Stimulated activated CD8-positive, alpha-beta memory T cell treated with anti-CD3 and anti-CD28 coated beads, Interleukin-7, amount 100 ng/mL, for 24 hours (primary cell): ENCODE measurements around the gene MINDY3.
"Not testable (repeated sequence)": the region's sequence is repeated elsewhere in the genome, so short reads cannot be mapped to it uniquely, and the experiment has no call there.

Experiments
- DNase-seq: peaks from one replicate; pipeline ENCODE4 v3.0.0-alpha.2; 2020; ENCODE audit warnings: low read depth

MINDY3 gene

GRCh38 chr10:15856328-15857015 is 3.8 kb downstream of the MINDY3 start:
- no peak for DNase-seq

GRCh38 chr10:15853800-15854199 is 6.5 kb downstream of the MINDY3 start:
- no peak for DNase-seq

GRCh38 chr10:15852111-15852557 is 8.2 kb downstream of the MINDY3 start:
- no peak for DNase-seq

- DNase-seq, result not testable (repeated sequence)
Observed at GRCh38 chr10:15850337-15850978, 9.8 kb downstream of the MINDY3 start.

- no peak for DNase-seq
Observed at GRCh38 chr10:15849316-15849715, 11.0 kb downstream of the MINDY3 start.

- no peak for DNase-seq
Observed at GRCh38 chr10:15847481-15847880, 12.8 kb downstream of the MINDY3 start.

GRCh38 chr10:15844517-15844916 is 15.8 kb downstream of the MINDY3 start:
- no peak for DNase-seq

- DNase-seq, result no peak
Observed at GRCh38 chr10:15843695-15844094, 16.6 kb downstream of the MINDY3 start.

GRCh38 chr10:15842556-15843169 is 17.6 kb downstream of the MINDY3 start:
- DNase-seq, result no peak

GRCh38 chr10:15841696-15842095 is 18.6 kb downstream of the MINDY3 start:
- DNase-seq, result no peak

GRCh38 chr10:15836807-15837206 is 23.5 kb downstream of the MINDY3 start:
- no peak for DNase-seq

- no peak for DNase-seq
Observed at GRCh38 chr10:15829495-15829894, 30.8 kb downstream of the MINDY3 start.

- DNase-seq, result no peak
Observed at GRCh38 chr10:15824498-15824897, 35.8 kb downstream of the MINDY3 start.

GRCh38 chr10:15822131-15822530 is 38.2 kb downstream of the MINDY3 start:
- no peak for DNase-seq

GRCh38 chr10:15821046-15821683 is 39.1 kb downstream of the MINDY3 start:
- DNase-seq, result no peak

GRCh38 chr10:15817409-15818046 is 42.8 kb downstream of the MINDY3 start:
- no peak for DNase-seq

- no peak for DNase-seq
Observed at GRCh38 chr10:15815242-15815885, 44.9 kb downstream of the MINDY3 start.

GRCh38 chr10:15814565-15814964 is 45.7 kb downstream of the MINDY3 start:
- no peak for DNase-seq

- no peak for DNase-seq
Observed at GRCh38 chr10:15813415-15813814, 46.9 kb downstream of the MINDY3 start.

GRCh38 chr10:15809450-15809849 is 50.9 kb downstream of the MINDY3 start:
- no peak for DNase-seq

- DNase-seq, result no peak
Observed at GRCh38 chr10:15808204-15808797, 52.0 kb downstream of the MINDY3 start.
